ENCODE results near the gene TSPAN15.
A peak's percentile ranks its signal among the peaks of the same experiment; 100 is the strongest.
"Not testable (repeated sequence)": the region's sequence is repeated elsewhere in the genome, so short reads cannot be mapped to it uniquely, and the experiment has no call there.

Gene TSPAN15

GRCh38 chr10:69488149-69488844 is 37.0 kb downstream of the TSPAN15 start:
- not testable (repeated sequence) for DNase-seq (ENCODE audit: low spot score)

GRCh38 chr10:69488856-69489255 is 37.6 kb downstream of the TSPAN15 start:
- not testable (repeated sequence) for DNase-seq (ENCODE audit: low spot score)

- DNase-seq (ENCODE audit: low spot score): no peak
Observed at GRCh38 chr10:69489506-69490090, 38.3 kb downstream of the TSPAN15 start.

GRCh38 chr10:69490876-69491275 is 39.6 kb downstream of the TSPAN15 start:
- no peak for DNase-seq (ENCODE audit: low spot score)

- no peak for DNase-seq (ENCODE audit: low spot score)
Observed at GRCh38 chr10:69491611-69492010, 40.3 kb downstream of the TSPAN15 start.

GRCh38 chr10:69492091-69492745 is 41.0 kb downstream of the TSPAN15 start:
- DNase-seq (ENCODE audit: low spot score): no peak

GRCh38 chr10:69492746-69493462 is 41.6 kb downstream of the TSPAN15 start:
- DNase-seq (ENCODE audit: low spot score): no peak

GRCh38 chr10:69494626-69495558 is 43.6 kb downstream of the TSPAN15 start:
- peak; percentile 98 for DNase-seq (ENCODE audit: low spot score)

GRCh38 chr10:69495666-69496065 is 44.4 kb downstream of the TSPAN15 start:
- no peak for DNase-seq (ENCODE audit: low spot score)

- DNase-seq (ENCODE audit: low spot score): no peak
Observed at GRCh38 chr10:69496352-69497230, 45.3 kb downstream of the TSPAN15 start.

GRCh38 chr10:69497231-69497561 is 45.9 kb downstream of the TSPAN15 start:
- peak; percentile 73 for DNase-seq (ENCODE audit: low spot score)

- DNase-seq (ENCODE audit: low spot score): no peak
Observed at GRCh38 chr10:69497611-69498390, 46.5 kb downstream of the TSPAN15 start.

GRCh38 chr10:69498711-69499471 is 47.6 kb downstream of the TSPAN15 start:
- no peak for DNase-seq (ENCODE audit: low spot score)

- no peak for DNase-seq (ENCODE audit: low spot score)
Observed at GRCh38 chr10:69499726-69500689, 48.7 kb downstream of the TSPAN15 start.

GRCh38 chr10:69500864-69501468 is 49.7 kb downstream of the TSPAN15 start:
- DNase-seq (ENCODE audit: low spot score): no peak

GRCh38 chr10:69501657-69502056 is 50.4 kb downstream of the TSPAN15 start:
- no peak for DNase-seq (ENCODE audit: low spot score)

GRCh38 chr10:69502589-69502988 is 51.3 kb downstream of the TSPAN15 start:
- DNase-seq (ENCODE audit: low spot score): no peak
